NCI-H2196 (cell line): Measurements from ENCODE around the gene KIF16B.
"Not testable (repeated sequence)": the region's sequence is repeated elsewhere in the genome, so short reads cannot be mapped to it uniquely, and the experiment has no call there.

Experiments used
- DNase-seq: peaks from one replicate; lab custom pipeline; 2025; ENCODE audit not compliant: unreplicated experiment; lab: John Stamatoyannopoulos, UW

KIF16B gene

DNA sequence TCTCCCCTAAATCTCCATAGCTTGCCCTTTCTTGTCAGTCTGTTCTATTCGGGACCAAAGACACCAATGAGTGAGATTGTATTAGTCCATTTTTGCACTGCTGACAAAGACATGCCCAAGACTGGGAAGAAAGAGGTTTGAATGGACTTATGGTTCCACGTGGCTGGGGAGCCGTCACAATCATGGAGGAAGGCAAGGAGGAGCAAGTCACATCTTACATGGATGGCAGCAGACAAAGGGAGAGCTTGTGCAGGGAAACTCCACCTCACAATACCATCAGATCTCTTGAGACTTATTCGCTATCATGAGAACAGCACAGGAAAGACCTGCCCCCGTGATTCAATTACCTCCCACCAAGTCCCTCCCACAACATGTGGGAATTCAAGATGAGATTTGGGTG lies 133.7 kb downstream of the KIF16B start:
- not testable (repeated sequence) for DNase-seq

- no peak for DNase-seq
These were observed 135.1 kb downstream of the KIF16B start for GRCh38 chr20:16438100-16438499.

GRCh38 chr20:16437387-16437996 lies 135.8 kb downstream of the KIF16B start:
- no peak for DNase-seq

DNA sequence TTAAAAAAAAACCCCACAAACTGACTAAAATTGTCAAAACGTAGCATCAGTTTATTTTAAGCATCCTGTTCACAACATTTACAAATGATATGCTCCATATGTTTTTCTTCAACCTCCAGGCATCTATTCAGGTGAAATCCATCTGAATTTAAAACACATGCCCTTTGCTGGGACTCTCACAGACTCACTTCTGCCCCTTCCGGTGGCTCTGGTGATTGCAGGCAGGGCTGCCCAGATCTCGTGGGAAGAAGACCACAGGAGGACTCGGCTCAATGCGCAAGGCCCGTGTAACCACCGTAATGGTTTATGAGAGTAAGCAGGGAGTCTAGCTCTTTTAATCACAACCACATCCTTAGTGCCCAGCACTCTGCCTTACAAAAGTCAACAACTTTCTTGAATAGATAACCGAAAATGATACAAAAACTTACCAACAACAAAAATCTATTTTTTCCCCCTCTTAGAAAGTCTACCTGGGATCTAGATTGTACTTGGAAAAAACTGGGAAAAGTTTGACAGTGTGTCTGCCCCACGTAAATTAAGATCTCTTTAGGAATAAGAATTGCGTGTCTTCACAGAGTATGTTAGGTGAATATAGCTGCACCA lies 139.1 kb downstream of the KIF16B start:
- DNase-seq = no peak

DNA sequence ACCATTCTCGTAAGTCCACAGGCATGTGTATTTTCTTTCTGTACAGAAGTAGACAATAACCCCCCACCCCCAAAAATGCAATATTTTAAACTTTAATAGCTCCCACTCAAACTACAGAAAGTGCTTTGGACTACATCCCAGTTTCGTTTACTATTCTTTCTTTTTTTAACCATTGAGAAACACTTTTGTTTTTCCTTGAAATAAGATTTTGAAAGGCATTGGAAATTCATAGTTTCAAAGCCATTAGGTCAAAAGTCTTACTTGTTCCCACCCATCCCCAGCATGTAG lies 140.0 kb downstream of the KIF16B start:
- DNase-seq = no peak

DNA sequence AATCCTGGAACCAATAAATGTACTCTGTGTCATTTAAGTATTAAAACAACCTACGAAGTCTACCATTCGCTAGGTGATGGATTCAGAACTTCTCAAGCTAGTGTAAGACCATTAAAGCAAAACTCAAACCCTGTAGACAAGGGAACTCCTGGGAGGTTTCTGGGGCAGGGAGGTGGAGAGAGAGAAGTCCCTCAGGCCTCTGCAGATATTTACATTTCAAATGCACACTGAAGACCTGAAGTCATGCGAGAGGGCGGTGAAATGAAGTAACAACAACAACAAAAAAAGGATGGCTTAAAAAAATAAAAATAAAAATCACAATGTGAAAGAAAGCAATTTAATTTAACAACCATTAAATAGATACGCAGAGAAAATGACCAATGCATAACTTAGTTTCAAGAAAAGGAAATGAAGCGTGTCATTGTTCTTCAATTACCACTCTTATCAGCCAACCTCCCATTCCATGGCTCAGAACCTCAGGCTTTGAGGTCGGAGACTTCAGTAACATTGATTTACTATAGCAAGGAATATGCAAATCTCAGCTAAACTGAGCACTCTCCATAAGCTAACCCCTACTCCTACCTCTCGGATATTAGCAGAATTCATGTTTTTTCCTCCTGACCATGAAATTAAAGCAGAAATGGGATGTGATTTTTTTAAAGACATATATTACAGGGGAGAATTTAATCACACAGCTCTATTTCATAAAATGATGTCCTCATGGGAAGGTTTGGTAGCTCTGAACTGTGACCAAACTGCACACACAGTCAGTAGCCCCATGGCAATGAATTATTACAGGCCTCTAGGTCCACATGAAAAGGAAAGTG lies 140.6 kb downstream of the KIF16B start:
- no peak for DNase-seq

GRCh38 chr20:16428112-16428511 lies 145.1 kb downstream of the KIF16B start:
- no peak for DNase-seq

- DNase-seq = no peak
These were observed 145.7 kb downstream of the KIF16B start for GRCh38 chr20:16427571-16427970.

DNA sequence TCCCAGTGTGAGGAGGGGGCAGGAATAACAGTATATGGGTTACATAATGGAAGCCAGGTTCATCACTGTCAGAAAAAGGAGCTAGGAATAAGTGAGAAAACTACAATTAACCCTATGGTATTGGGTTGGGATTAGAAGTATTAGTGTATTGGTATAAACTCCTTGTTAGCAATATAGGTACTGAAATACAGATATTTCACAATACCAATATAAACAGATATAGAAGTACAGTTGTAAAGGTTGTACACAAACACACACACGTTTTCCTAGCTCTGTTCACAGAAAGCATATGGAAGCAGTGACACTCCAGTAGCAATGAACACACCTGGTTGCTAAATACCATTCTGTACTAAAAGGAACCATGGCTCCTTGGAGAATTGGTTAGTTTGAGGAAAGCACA lies 148.5 kb downstream of the KIF16B start:
- DNase-seq = no peak

DNA sequence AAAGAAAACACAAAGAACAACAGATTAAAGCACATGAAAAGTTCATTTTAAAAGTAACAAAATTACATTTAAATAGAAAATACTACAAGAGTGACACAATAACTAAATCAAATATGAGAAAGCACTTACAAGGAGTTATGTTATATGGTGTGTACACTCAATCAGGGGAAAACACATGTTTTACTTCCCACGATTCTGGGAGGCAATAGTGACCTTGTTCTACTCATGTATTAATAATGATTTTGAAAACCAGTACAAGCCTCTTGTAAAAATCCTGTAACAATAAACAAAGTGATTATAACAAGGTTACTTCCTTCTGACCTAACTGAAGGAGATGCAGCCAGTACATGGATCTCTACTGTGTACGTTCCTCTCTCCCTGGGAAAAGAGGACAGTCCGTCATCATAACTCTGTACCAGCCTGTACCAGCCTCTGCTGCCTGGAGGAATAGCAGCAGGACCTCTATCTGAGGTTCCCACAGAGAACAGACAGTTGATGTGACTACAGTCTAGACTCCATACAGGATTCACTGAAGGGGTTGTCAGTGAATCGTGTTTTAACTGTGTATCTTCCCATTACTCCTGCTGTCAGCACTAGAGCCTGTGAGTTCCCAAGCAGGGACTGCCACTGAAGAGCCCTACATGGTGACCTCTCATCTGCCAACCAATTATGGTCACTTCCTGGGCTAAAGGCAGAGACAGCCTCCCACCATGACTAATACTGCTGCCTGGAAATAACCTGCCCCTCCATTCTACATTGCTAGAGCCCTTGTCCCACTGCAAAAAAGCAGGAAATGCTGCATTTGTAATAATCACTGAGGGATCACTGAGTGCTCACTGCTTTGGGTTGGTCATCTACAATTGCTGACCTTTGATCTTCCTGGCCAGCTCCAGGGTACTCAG lies 149.7 kb downstream of the KIF16B start:
- no peak for DNase-seq

- DNase-seq = no peak
These were observed 154.0 kb downstream of the KIF16B start for GRCh38 chr20:16419138-16419715.

- DNase-seq = no peak
These were observed 154.6 kb downstream of the KIF16B start for GRCh38 chr20:16418616-16419015.

GRCh38 chr20:16417001-16417400 lies 156.2 kb downstream of the KIF16B start:
- DNase-seq = no peak

DNA sequence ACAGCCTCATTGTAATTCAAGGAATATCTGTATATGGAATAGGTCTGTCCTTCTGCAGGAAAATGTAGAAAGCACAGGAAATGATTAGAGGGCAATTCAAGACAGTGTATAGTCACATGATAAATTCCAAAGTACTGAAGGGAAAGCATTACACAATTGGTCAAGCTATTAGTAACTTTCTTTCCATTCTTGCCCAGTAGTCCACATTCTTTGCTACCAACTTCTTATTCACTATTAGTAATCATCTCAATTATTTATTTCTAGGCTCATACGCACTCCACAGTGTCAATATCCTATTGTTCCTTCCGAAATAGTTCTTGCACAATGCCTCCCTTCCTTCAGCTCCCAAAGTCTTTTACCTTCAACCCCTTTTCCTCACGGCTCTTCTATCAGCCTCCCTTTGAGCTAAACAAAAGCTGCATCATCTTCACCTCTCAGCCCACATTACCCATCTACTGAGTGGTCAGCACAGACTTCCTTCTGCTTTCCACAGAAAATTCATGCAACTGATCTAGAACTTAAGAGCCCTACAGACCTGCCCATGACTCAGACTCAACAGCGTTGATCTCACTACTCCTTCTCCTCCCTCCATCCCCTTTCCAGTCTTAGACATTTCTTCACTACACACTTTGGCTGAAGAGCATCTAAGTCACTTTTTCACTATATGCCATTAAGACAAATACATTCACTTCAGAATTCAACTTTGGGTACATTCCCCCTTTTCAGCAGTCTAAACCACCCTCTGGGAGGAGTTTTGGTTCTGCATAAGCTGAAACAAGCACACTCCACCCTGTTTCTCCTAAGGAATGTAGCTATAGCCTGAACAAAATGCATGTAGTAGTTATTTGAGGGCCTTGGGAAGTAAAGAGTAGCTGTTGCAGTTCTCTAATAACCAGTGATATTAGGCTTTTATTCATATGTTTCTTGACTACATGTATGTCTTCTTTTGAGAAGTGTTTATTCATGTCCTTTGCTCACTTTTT lies 157.9 kb downstream of the KIF16B start:
- DNase-seq = no peak

GRCh38 chr20:16412906-16413305 lies 160.3 kb downstream of the KIF16B start:
- no peak for DNase-seq

DNA sequence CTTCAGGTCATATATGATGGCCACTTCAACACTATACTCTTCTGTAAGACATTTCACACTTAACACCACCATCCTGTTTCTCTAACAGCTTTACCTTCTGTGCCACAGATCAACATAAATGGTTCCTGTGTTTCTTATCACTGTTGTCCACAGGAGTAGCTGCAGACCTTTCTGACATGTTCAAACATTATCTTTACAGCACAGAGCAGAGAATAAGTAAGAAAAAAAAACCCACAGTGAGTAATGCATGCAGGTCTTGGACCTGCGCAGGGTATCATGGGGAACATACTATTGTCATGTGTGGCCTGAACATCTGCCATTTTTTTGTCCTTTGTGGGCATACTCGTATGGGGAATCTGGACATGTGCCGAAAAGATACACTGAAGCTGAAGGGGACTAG lies 161.9 kb downstream of the KIF16B start:
- no peak for DNase-seq

GRCh38 chr20:16410626-16411025 lies 162.6 kb downstream of the KIF16B start:
- DNase-seq = no peak

GRCh38 chr20:16408981-16409380 lies 164.3 kb downstream of the KIF16B start:
- DNase-seq = no peak

- DNase-seq = peak; percentile 17
These were observed 165.8 kb downstream of the KIF16B start for GRCh38 chr20:16407251-16408067.
